ENCODE measurements around the gene POLR3E. TPM values are rescaled to one million over a fixed set of nuclear protein-coding genes. Genes with fewer than 3 reads are reported as not detected.

Gene POLR3E
- total RNA-seq, 1 experiment from 2014 or later: 51.9 TPM

DNA sequence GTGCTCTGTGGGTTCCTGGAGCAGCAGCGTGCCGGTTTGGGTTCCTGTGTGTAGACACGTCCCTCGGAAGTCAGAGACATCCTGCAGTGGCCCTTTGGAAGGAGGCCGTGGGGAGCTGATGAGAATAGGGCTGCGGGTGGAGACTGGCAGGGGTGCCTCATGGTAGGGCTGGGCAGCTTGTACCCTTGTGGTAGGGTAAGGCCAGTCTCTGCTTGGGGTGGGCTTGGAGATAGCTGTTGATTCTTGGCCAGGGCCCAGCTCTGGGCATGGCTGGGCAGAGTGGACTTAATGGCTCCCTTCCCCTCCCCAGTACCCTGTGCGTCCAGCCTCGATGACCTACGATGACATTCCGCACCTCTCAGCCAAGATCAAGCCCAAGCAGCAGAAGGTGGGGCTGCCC lies 10.6 kb downstream of the POLR3E start:
- no peaks in the 10 kb centered on the region for H3K27me3 ChIP-seq
- peaks cover 87% of the 10 kb centered on the region for H3K36me3 ChIP-seq
- no peak for DNase-seq
- H3K4me3 ChIP-seq: no peak overlapping the region
- no peaks in the 10 kb centered on the region for H3K9me3 ChIP-seq

DNA sequence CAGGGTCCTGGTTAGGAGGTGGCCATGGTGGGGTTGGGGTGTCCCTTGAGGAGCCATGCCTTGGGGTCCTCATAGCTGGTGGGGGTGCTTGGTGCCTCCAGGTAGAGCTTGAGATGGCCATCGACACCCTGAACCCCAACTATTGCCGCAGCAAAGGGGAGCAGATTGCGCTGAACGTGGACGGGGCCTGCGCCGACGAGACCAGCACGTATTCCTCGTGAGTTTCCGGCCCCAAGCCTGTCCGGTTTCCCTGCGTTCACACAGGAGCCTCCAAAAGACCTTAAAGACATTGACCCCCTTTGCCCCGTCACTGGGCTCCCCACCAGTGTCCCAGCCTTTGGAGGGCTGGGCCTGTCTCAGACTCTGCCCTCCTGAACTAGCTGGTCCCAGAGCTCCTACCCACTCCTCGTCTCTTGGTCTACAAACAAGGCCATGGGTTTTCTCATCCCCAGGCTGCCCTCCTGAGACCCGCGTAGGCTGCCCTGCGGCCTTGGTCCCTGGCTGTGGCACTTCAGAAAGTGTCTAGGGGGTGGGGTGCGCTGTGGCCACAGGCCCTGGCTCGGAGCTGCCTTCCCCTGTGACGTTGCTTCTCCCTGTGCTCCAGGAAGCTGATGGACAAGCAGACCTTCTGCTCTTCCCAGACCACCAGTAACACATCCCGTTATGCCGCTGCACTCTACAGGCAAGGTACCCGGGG lies 11.8 kb downstream of the POLR3E start:
- Histone ChIP-seq H3K4me3 (no peak overlapping the region), H3K36me3 (peaks cover 86% of the 10 kb centered on the region), H3K9me3 (no peaks in the 10 kb centered on the region), H3K27me3 (no peaks in the 10 kb centered on the region)
- no peak for DNase-seq

GRCh38 chr16:22311520-22311919 lies 14.3 kb downstream of the POLR3E start:
- no peaks in the 10 kb centered on the region for H3K27me3 ChIP-seq
- H3K9me3 ChIP-seq: no peaks in the 10 kb centered on the region
- peaks cover 81% of the 10 kb centered on the region for H3K36me3 ChIP-seq
- no peak for DNase-seq
- no peak overlapping the region for H3K4me3 ChIP-seq

GRCh38 chr16:22312897-22313781 lies 15.9 kb downstream of the POLR3E start:
- no peak overlapping the region for H3K4me3 ChIP-seq
- H3K9me3 ChIP-seq: no peaks in the 10 kb centered on the region
- no peaks in the 10 kb centered on the region for H3K27me3 ChIP-seq
- no peak for DNase-seq
- peaks cover 81% of the 10 kb centered on the region for H3K36me3 ChIP-seq

DNA sequence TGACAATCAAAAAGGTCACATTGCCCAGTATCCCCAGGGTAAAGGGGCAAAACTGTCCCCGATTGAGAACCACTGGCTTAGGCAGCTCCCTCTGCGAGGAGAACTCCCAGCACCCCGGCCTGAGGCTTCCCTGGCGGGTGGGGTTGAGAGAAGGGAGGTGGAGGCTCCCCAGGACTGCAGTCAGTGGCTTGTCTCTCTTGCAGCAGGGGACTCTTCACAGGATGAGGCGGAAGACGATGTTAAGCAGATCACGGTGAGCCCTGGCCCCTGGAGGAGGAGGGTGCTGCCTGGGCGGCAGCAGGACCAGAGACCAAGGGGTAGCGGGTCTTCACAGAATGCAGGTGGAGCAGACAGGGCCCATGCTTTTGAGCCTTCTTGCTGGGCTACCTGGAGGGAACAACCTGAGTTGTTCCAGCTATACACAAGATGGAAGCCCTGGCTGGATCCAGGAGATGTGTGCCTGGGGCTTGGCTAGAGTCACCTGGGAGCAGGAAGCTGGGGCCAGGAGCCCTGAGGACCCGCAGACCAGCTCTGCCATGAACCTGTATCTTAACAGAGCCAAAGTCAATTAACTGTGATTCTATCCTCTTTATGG lies 16.8 kb downstream of the POLR3E start:
- Histone ChIP-seq H3K36me3 (peaks cover 81% of the 10 kb centered on the region), H3K9me3 (no peaks in the 10 kb centered on the region), H3K27me3 (no peaks in the 10 kb centered on the region), H3K4me3 (no peak overlapping the region)
- no peak for DNase-seq

- Histone ChIP-seq H3K36me3 (peaks cover 81% of the 10 kb centered on the region), H3K27me3 (no peaks in the 10 kb centered on the region), H3K9me3 (no peaks in the 10 kb centered on the region), H3K4me3 (no peak overlapping the region)
- DNase-seq: no peak
Observed at GRCh38 chr16:22314661-22315626, 17.7 kb downstream of the POLR3E start.

DNA sequence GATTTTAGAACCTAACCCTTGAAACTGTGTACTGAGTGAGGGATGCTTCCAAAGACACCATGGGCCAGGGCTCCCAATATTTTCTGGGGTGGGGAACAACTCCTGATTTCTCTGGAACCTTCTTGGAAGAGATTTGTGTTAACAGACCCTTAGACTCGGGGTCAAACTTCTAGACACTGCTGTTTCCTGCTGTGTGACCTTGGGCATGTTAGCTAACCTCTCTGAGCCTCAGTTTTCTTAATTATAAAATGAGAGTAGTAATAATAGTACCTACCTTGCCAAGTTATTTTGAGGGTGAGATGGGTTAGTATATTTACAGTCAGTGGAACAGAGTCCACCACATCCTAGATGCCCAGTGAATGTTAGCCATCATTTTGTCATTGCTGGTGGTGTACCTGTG lies 18.8 kb downstream of the POLR3E start:
- Histone ChIP-seq H3K27me3 (no peaks in the 10 kb centered on the region), H3K9me3 (no peaks in the 10 kb centered on the region), H3K36me3 (peaks cover 85% of the 10 kb centered on the region), H3K4me3 (no peak overlapping the region)
- no peak for DNase-seq

GRCh38 chr16:22316411-22316811 lies 19.2 kb downstream of the POLR3E start:
- Histone ChIP-seq H3K9me3 (no peaks in the 10 kb centered on the region), H3K4me3 (no peak overlapping the region), H3K36me3 (peaks cover 87% of the 10 kb centered on the region), H3K27me3 (no peaks in the 10 kb centered on the region)
- no peak for DNase-seq

- Histone ChIP-seq H3K36me3 (peaks cover 87% of the 10 kb centered on the region), H3K27me3 (no peaks in the 10 kb centered on the region), H3K4me3 (no peak overlapping the region), H3K9me3 (no peaks in the 10 kb centered on the region)
- DNase-seq: no peak
Observed at GRCh38 chr16:22317001-22317530, 19.9 kb downstream of the POLR3E start.

- Histone ChIP-seq H3K36me3 (peaks cover 88% of the 10 kb centered on the region), H3K27me3 (no peaks in the 10 kb centered on the region), H3K4me3 (no peak overlapping the region), H3K9me3 (no peaks in the 10 kb centered on the region)
- no peak for DNase-seq
Observed at GRCh38 chr16:22317625-22318024, 20.4 kb downstream of the POLR3E start.

DNA sequence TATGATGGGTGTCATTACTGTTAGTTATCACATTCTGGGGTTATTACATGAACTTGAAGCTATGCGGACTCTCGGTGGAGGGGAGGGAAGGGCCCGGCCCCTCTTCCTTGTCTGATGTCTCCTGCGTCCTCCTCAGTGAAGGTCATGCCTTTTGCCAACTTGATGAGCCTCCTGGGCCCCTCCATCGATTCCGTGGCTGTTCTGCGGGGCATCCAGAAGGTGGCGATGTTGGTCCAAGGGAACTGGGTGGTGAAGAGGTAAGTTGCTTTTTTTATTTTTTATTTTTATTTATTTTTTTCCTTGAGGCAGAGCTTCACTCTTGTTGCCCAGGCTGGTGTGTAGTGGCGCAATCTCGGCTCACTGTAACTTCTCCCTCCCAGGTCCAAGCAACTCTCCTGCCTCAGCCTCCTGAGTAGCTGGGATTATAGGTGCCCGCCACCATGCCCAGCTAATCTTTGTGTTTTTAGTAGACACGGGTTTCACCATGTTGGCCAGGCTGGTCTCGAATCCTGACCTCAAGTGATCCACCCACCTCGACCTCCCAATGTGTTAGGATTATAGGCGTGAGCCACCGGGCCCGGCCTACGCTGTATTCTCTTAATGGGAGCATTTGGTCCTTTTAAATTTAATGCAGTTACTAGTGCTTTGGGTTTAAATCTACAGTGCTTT lies 21.6 kb downstream of the POLR3E start:
- Histone ChIP-seq H3K9me3 (no peaks in the 10 kb centered on the region), H3K27me3 (no peaks in the 10 kb centered on the region), H3K4me3 (no peak overlapping the region), H3K36me3 (peaks cover 92% of the 10 kb centered on the region)
- DNase-seq: peak; percentile 43

DNA sequence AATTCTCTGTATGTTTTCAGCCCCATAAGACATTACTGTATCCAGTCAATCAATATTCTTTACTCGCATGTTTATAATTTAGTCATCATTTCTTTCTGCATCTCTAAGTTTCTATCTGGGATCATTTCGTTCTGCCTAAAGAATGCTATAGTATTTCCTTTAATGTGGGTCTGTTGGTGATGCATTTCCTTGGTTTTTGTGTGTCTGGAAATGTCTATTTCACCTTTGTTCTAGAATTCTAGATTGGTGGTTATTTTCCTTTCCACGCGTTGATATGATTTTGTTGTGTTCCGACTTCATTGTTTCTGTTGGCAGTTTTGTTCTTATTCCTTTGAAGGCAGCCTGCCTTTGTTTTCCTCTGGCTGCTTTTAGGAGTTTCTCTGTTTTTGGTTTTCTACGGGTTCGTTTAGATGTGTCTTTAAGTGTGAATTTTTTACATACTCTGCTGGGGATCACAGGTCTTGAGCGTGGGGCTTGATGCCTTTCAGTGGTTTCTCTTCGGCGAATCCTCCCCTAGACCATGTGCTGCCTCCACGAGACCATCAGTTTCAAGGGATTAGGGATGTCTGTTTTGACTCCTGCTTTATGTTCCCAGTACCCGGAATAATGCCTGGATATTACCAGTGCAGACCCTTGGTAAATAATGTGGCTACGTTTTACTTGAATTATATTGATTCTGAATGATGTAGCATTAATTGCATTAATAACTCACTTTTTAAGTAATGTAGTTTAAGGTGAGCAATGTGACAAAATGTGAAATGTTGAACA lies 23.5 kb downstream of the POLR3E start:
- H3K36me3 ChIP-seq: peaks cover 95% of the 10 kb centered on the region
- H3K4me3 ChIP-seq: no peak overlapping the region
- no peak for DNase-seq
- no peaks in the 10 kb centered on the region for H3K9me3 ChIP-seq
- no peaks in the 10 kb centered on the region for H3K27me3 ChIP-seq

GRCh38 chr16:22321340-22322001 lies 24.3 kb downstream of the POLR3E start:
- peaks cover 93% of the 10 kb centered on the region for H3K36me3 ChIP-seq
- DNase-seq: peak; percentile 34
- no peaks in the 10 kb centered on the region for H3K9me3 ChIP-seq

GRCh38 chr16:22322021-22322471 lies 24.8 kb downstream of the POLR3E start:
- peaks cover 93% of the 10 kb centered on the region for H3K36me3 ChIP-seq
- no peaks in the 10 kb centered on the region for H3K27me3 ChIP-seq
- DNase-seq: no peak

More at GRCh38 chr16:22321340-22322001, 24.3 kb downstream of the POLR3E start:
- Histone ChIP-seq H3K27me3 (no peaks in the 10 kb centered on the region), H3K4me3 (no peak overlapping the region)

More at GRCh38 chr16:22322021-22322471, 24.8 kb downstream of the POLR3E start:
- H3K4me3 ChIP-seq: no peak overlapping the region
- H3K9me3 ChIP-seq: no peaks in the 10 kb centered on the region

Data from MG63 (cell line).